WTC11 (cell line): ENCODE results near the gene LANCL2.

Experiments
- CTCF ChIP-seq: fragments of 200-600 bp; IDR thresholded peaks from 2 replicates; pipeline ENCODE4 v1.8.0; 2022; ENCODE audit warnings: antibody characterized with exemption
- TCF7 ChIP-seq: sonication (generic); formaldehyde crosslinking; IDR thresholded peaks from 2 replicates; pipeline ENCODE4 v1.8.0; 2022; ENCODE audit warnings: mild to moderate bottlenecking, low read depth, missing genetic modification reagents, moderate library complexity
- TEAD4 ChIP-seq: sonication (generic); formaldehyde crosslinking; IDR thresholded peaks from 2 replicates; pipeline ENCODE4 v1.8.0; 2022; ENCODE audit warnings: mild to moderate bottlenecking, missing genetic modification reagents
- TF ChIP-seq, protein P1 (sequence below): sonication (generic); formaldehyde crosslinking; conservative IDR thresholded peaks from 2 replicates; pipeline ENCODE4 v1.8.1; 2022; ENCODE audit warnings: mild to moderate bottlenecking, missing genetic modification reagents

DNA sequence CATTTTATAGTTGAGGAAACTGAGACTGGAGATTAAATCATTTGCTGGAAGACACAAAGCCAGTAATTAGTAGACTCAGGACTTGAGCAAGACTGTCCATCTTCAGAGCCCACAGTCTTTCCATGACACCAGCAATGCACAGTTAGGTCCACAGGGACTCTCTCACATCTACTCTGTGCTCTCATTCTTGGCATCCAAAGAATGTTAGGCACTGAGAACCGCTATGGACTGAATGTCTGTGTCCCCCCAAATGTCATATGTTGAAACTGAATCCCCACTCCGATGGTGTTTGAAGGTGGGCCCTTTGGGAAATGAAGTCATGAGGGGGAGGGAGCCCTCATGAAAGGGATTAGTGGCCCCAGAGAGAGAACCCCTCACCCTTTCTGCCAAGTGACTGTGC, 100.6 kb downstream of the LANCL2 start:
- TF ChIP-seq CTCF (no peak), TEAD4 (no peak), TCF7 (CRISPR knock-in tag) (no peak)
- TF ChIP-seq, protein P1, sequence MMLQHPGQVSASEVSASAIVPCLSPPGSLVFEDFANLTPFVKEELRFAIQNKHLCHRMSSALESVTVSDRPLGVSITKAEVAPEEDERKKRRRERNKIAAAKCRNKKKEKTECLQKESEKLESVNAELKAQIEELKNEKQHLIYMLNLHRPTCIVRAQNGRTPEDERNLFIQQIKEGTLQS (CRISPR knock-in tag): no peak
